NOMO-1 treated with DMSO at 0.1 percent for 48 hours (cell line): Measurements from ENCODE around the gene NELFE.
A peak's percentile ranks its signal among the peaks of the same experiment; 100 is the strongest.

ENCODE experiments used
- DNase-seq: peaks from one replicate; lab custom pipeline; 2025; ENCODE audit not compliant: unreplicated experiment; lab: John Stamatoyannopoulos, UW

NELFE gene

GRCh38 chr6:31972709-31973350 is 14.1 kb upstream of the NELFE start:
- DNase-seq = no peak

- peak; percentile 96 for DNase-seq
These were observed 13.4 kb upstream of the NELFE start, which contains the start of gene DXO for GRCh38 chr6:31971993-31972708. Gene DXO, minus strand, starts transcription at chr6:31972138. Its CDS starts 463 bp downstream, at chr6:31971675.

GRCh38 chr6:31971279-31971992 is 12.7 kb upstream of the NELFE start:
- no peak for DNase-seq

DNA sequence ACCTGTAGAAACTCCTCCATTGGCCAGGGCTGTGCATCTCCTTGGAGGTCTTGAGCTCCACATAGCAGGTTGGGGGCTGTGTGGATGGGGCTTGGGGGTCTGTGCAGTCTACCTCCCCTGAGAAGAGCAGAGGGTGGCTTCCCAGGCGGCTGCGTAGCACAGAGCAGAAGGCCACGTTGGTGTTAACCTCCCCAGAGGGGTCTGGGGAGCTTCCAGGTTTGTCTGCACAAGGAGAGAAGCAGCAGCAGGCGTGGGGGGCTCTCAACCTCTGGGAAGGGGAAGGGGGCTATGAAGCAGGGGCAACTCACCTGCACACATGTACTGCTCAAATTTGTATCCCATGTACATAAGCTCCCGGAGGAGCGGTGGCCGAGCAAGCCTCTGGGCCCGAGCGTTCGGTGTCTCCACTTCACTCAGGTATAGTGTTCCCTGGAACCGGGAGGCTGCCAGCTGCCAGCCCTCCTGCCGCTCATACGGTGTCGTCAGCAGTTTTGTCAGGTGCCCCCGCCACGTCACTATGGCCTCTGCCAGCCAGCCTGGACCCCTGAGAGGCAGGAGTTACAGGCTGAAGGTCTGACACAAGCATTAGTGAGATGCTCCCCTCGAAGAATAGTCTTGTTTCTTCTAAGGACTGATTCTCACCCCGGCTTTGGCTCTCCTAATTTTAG is 12.0 kb upstream of the NELFE start:
- no peak for DNase-seq

DNA sequence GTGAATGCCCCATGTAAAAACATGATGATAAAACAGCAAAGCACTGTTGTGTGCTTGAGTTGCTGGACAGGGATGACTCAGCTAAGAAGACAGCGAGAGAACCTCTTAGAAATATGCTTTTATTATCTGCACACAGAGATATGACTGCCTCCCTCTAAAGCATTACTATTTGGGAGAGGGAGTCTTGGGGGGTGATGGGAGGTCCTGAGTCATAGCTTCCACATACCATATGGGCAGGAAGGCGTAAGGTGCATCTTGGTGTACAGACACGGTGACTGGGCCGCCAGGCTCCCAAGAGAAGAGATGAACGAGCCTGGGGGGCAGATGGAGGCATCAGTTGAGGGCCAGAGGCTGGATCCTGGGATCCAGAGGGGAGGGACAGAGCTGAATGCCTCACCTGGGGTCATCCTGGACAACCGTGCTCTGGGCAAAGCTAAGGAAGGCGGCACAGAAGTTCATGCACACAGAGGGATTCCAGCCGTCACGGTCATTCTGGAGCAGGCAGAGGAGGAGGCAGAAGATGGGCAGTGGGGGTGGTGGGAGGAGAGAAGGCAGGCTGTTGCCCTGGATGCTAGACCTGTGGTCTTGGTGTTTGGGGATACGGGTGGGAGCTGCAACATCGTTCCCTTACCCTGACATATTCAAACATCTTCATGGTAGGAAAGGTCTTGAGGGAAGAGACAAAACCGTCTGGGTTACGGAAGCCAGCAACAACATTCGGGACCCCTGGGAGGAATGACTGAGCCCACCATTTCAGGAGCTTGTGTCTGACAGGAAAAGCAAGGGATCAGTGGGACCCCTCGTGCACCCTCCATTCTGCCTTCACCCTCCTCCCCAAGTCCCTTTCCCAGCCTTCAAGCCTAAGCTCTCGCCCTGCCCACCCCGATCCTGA is 11.2 kb upstream of the NELFE start:
- no peak for DNase-seq

DNA sequence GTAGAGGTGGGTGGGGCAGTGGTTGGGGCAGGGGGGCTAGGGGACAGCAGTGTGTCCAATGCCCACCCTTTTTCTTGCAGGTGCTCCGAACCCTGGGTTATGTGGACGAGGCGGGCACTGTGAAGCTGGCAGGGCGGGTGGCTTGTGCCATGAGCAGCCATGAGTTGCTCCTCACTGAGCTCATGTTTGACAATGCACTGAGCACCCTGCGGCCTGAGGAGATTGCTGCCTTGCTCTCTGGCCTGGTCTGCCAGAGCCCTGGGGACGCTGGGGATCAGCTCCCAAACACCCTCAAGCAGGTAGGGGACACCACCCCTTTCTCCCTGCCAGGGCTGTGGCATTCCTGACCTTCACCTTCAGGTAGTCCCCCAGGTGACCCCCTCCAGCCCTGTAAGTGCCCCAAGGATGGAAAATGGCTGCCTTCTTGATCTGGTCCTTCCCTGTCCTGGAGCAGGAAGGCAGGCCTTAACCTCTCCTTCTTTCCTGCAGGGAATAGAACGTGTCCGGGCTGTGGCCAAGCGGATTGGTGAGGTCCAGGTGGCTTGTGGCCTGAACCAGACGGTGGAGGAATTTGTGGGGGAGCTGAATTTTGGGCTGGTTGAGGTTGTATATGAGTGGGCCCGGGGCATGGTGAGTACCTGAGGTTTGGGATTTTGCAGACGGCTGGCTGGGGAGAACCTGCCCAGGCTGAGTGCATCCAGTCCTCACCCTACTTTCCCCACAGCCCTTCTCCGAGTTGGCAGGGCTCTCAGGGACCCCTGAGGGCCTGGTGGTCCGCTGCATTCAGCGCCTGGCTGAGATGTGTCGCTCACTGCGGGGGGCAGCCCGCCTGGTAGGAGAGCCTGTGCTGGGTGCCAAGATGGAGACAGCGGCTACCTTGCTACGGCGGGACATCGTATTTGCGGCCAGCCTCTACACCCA is 10.3 kb upstream of the NELFE start:
- no peak for DNase-seq

DNA sequence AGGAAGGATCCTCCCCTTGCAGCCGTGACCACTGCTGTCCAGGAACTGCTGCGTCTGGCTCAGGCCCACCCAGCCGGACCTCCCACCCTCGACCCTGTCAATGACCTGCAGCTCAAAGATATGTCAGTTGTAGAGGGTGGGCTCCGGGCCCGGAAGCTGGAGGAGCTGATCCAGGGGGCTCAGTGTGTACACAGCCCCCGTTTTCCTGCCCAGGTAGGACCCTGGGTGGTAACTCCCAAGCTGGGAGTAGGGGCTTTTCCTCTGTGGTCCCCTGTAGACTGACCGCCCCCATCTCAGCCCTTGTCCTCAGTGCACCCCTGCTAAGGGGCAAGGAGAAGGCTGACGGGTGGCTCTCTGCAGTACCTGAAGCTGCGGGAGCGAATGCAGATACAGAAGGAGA is 9.6 kb upstream of the NELFE start:
- DNase-seq = no peak

DNA sequence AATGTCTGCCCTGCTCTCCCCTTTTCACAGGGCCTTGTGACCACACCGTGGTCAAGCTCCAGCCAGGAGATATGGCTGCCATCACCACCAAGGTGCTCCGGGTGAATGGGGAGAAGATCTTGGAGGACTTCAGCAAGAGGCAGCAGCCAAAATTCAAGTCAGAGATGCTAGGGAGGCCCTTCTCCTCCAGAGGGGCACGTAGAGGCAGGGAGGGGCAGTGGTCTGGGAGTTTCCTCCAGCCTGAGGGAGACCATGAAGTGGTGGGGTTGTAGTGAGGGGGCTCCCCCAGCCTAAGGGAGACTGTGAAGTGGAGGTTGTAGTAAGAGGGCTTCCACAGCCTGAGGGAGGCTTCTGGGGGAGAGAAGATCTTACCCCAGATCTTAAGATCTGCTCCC is 9.2 kb upstream of the NELFE start:
- no peak for DNase-seq

DNA sequence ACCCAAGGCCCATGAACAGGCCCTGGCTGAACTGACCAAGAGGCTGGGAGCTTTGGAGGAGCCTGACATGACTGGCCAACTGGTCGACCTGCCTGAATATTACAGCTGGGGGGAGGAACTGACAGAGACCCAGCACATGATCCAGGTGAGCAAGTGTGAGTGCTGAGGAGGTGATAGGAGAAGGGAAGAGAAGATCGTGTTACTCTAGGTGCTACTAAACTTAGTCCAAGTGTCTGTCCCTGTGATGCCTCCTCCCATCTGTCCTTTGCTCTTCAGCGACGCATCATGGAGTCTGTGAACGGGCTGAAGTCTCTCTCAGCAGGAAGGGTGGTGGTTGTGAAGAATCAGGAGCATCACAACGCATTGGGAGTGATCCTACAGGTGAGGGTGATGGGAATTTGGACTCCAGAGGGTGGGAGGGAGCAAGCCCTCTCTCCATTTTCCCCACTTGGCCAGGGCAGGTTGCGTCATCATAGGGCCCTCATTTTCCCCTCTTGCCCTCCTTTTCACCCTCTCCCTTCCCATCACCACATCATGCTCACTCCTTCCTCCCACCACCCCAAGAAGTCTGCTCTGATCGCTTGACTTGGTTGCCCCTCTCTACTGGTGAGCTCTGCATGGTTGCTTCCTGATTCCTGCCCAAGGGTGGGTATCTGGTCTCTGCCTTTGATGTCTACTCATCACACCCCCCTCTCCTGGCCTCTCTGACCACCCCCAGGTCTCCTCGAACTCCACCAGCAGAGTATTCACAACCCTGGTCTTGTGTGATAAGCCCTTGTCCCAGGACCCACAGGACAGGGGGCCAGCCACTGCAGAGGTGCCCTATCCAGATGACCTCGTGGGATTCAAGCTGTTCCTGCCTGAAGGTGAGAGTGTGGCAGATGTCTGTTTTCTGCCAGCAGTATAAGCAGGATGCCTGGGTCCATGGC is 8.5 kb upstream of the NELFE start:
- DNase-seq = no peak

GRCh38 chr6:31966506-31966905 is 7.7 kb upstream of the NELFE start:
- DNase-seq = no peak

GRCh38 chr6:31965700-31966099 is 6.9 kb upstream of the NELFE start:
- DNase-seq = no peak

GRCh38 chr6:31963921-31964320 is 5.2 kb upstream of the NELFE start:
- DNase-seq = no peak

GRCh38 chr6:31961616-31962015 is 2.8 kb upstream of the NELFE start:
- DNase-seq = no peak

DNA sequence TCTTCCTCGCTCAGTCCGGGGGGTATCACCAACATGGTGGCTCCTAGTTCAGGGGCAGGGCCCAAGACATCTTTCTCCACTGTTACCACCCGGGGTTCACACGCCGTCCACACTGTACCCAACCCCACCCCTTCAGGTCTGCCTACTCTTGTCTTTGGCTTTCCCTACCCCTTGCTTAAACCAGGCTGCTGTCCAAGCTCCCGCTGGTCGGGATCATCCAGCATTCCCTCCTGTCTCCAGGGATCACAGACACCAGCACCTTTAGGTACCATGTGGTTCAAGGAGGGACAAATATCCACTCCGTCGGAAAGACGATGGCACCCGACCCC is 395 bp downstream of the NELFE start:
- no peak for DNase-seq

GRCh38 chr6:31956796-31957195 is 2.0 kb downstream of the NELFE start:
- no peak for DNase-seq

GRCh38 chr6:31954511-31954910 is 4.3 kb downstream of the NELFE start:
- DNase-seq = no peak

- no peak for DNase-seq
These were observed 5.9 kb downstream of the NELFE start for GRCh38 chr6:31952890-31953289.

DNA sequence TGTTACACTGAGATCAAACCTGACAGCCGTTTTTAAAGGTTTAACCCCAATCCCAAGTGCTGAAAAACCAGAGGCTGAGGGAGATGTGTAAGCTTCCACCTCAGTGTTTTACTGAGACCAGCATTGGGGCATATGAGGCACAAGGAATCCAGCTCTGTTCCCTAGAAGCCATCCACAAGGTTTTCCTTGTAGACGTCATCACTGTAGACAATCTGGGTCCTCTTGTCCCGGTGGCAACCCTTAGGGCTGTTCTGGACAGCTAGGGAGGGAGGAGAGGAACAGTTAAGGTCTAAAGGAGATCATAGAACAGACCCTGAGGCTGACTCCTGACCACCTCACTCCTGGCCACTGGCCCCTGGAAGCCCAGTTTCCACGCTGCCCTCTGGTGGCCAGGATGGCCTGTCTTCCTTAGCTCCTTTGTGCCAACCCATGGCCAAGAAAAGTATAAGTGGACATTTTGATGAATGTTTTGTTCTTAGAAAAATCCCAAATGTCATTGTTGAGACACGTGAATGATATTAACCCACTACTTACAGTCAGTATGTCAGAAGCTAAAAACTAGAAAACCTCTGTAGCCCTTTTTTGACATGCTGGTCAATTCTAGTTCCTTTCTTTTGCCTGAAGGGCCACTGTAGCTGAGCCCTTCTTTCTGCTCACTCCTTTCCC is 6.5 kb downstream of the NELFE start:
- peak; percentile 23 for DNase-seq
